ENCODE data around the gene PRPF6. TPM values are rescaled to one million over a fixed set of nuclear protein-coding genes. Genes with fewer than 3 reads are reported as not detected.

PRPF6 gene, protein sequence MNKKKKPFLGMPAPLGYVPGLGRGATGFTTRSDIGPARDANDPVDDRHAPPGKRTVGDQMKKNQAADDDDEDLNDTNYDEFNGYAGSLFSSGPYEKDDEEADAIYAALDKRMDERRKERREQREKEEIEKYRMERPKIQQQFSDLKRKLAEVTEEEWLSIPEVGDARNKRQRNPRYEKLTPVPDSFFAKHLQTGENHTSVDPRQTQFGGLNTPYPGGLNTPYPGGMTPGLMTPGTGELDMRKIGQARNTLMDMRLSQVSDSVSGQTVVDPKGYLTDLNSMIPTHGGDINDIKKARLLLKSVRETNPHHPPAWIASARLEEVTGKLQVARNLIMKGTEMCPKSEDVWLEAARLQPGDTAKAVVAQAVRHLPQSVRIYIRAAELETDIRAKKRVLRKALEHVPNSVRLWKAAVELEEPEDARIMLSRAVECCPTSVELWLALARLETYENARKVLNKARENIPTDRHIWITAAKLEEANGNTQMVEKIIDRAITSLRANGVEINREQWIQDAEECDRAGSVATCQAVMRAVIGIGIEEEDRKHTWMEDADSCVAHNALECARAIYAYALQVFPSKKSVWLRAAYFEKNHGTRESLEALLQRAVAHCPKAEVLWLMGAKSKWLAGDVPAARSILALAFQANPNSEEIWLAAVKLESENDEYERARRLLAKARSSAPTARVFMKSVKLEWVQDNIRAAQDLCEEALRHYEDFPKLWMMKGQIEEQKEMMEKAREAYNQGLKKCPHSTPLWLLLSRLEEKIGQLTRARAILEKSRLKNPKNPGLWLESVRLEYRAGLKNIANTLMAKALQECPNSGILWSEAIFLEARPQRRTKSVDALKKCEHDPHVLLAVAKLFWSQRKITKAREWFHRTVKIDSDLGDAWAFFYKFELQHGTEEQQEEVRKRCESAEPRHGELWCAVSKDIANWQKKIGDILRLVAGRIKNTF
- 88.4 TPM for total RNA-seq (2021; ENCODE audit: unreplicated experiment)
- polyA plus RNA-seq (2012; ENCODE audit: insufficient read length): 125 TPM
- percentile 78 among the genes with signal in this experiment for Bru-seq, nascent RNA
- percentile 76 among the genes with signal in this experiment for BruChase-seq, experiment 1, labeled RNA remaining after a 2-hour chase
- percentile 85 among the genes with signal in this experiment for BruChase-seq, experiment 2, labeled RNA remaining after a 6-hour chase
- long read RNA-seq, transcript PRPF6-201 (21 exons, 3,044 nt): major isoform, 311 of 507 reads
- long read RNA-seq, partial matches to known transcripts: 158 of 507 reads
- long read RNA-seq, other reads (novel, unspliced or antisense): 38 of 507 reads

DNA sequence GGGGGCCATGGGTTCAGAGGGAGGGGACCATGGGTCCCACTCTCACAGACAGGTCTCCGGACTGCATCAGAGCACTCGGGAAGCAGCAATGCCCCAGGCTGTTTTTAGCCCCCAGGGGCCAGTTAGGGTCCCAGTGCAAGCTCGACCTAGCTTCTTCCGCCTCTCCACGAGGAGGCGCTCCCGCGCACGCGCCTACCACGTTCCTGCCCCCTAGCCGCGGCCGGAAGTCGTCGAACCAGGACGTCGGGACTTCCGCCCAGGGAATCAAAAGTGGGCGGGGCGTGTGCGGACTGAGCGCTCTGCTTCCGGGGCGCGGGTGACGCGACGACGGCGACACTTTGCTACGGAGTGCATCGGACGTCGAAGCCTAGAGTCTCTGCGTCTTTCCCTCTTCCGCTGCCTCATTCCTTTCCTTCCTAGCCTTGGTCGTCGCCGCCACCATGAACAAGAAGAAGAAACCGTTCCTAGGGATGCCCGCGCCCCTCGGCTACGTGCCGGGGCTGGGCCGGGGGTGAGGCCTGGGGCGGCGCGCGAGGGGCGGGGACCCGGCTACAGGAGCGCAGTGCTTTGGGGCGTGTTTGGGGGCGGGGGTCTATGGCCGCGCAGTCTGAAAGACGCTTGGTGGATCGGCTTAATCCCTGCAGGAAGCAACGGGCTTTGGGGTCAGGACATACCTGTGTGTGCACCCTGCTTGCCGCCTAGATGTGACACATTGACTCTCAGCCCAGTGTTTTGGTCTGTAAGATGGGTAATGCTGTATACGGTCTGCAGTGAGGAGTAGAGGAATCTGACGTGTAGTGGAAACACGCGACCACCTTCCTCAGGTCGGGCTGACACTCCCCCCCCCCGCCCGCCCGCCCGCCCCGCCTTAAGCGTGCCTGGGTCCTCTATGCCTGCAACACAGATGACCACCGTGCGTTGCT is at the start of gene PRPF6:
Gene PRPF6, plus strand, starts transcription at position 327 of the 923 bp plus-strand sequence. Its CDS starts 114 bp downstream, at position 441.
- Histone ChIP-seq H3K4me3 (ENCODE audit: low read depth in 2 of 2, low read length in 2 of 2) (peak within 1 kb of the TSS; percentile 76 to 88), H3K27me3 (ENCODE audit: control insufficient read depth, insufficient read depth, low read length) (no peaks in the 10 kb centered on the region), H3K4me1 (ENCODE audit: control insufficient read depth, insufficient read depth, low read length) (peaks cover 33% of the 10 kb centered on the region), H3K9me3 (ENCODE audit: control insufficient read depth, insufficient read depth, low read depth, low read length) (no peaks in the 10 kb centered on the region), H3K36me3 (ENCODE audit: control insufficient read depth, insufficient read depth, low read length) (peaks cover 14% of the 10 kb centered on the region), H3K27ac (ENCODE audit: low read length) (peak within 1 kb of the TSS; percentile 89)
- ChIA-PET POLR2A (interaction anchor here (0.6 to 1.3 kb wide), 6 partner anchors 9 to 473 kb away, joined by 3 to 5 read pairs (median 4); no protein-coding TSS in a partner anchor), CTCF (interaction anchor here (0.6 to 2.3 kb wide), 4 partner anchors 56 to 164 kb away, joined by 3 to 9 read pairs (median 6); no protein-coding TSS in a partner anchor)
- in situ Hi-C loops (cut with HindIII; ENCODE audit: low pct_unique_long_range_greater_than_20kb, low sequenced_read_pairs) (no loop called here), intact Hi-C loops (cut with micrococcal nuclease; ENCODE audit: unreplicated experiment) (no loop called here)
- DNase-seq (ENCODE audit: low read depth, low spot score) (no peak), ATAC-seq (peak; percentile 83)
- BruUV-seq (replicated peaks): no TSS peak
- TF ChIP-seq, protein P1, sequence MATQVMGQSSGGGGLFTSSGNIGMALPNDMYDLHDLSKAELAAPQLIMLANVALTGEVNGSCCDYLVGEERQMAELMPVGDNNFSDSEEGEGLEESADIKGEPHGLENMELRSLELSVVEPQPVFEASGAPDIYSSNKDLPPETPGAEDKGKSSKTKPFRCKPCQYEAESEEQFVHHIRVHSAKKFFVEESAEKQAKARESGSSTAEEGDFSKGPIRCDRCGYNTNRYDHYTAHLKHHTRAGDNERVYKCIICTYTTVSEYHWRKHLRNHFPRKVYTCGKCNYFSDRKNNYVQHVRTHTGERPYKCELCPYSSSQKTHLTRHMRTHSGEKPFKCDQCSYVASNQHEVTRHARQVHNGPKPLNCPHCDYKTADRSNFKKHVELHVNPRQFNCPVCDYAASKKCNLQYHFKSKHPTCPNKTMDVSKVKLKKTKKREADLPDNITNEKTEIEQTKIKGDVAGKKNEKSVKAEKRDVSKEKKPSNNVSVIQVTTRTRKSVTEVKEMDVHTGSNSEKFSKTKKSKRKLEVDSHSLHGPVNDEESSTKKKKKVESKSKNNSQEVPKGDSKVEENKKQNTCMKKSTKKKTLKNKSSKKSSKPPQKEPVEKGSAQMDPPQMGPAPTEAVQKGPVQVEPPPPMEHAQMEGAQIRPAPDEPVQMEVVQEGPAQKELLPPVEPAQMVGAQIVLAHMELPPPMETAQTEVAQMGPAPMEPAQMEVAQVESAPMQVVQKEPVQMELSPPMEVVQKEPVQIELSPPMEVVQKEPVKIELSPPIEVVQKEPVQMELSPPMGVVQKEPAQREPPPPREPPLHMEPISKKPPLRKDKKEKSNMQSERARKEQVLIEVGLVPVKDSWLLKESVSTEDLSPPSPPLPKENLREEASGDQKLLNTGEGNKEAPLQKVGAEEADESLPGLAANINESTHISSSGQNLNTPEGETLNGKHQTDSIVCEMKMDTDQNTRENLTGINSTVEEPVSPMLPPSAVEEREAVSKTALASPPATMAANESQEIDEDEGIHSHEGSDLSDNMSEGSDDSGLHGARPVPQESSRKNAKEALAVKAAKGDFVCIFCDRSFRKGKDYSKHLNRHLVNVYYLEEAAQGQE (IDR thresholded peaks at IDR 0.05; ENCODE audit: insufficient read depth in 1 of 2, low read depth in 2 of 2, low read length in 1 of 2): no peak
- TF ChIP-seq POLR2AphosphoS5 (IDR thresholded peaks at IDR 0.05; ENCODE audit: low read depth, low read length) (peak; percentile 68), SIN3A (IDR thresholded peaks at IDR 0.05; ENCODE audit: borderline replicate concordance, insufficient read depth, low read depth, low read length) (peak; percentile 63; the same call in 1 of the 2 replicates), TCF7L2 (IDR thresholded peaks at IDR 0.05; ENCODE audit: low read depth, low read length) (peak; percentile 17; the same call in 1 of the 2 replicates)
- TF ChIP-seq, protein P2, sequence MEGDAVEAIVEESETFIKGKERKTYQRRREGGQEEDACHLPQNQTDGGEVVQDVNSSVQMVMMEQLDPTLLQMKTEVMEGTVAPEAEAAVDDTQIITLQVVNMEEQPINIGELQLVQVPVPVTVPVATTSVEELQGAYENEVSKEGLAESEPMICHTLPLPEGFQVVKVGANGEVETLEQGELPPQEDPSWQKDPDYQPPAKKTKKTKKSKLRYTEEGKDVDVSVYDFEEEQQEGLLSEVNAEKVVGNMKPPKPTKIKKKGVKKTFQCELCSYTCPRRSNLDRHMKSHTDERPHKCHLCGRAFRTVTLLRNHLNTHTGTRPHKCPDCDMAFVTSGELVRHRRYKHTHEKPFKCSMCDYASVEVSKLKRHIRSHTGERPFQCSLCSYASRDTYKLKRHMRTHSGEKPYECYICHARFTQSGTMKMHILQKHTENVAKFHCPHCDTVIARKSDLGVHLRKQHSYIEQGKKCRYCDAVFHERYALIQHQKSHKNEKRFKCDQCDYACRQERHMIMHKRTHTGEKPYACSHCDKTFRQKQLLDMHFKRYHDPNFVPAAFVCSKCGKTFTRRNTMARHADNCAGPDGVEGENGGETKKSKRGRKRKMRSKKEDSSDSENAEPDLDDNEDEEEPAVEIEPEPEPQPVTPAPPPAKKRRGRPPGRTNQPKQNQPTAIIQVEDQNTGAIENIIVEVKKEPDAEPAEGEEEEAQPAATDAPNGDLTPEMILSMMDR (IDR thresholded peaks at IDR 0.05): peak; percentile 96
